ENCODE data around the gene MAML2.
A peak's percentile ranks its signal among the peaks of the same experiment; 100 is the strongest.

The MAML2 gene

DNA sequence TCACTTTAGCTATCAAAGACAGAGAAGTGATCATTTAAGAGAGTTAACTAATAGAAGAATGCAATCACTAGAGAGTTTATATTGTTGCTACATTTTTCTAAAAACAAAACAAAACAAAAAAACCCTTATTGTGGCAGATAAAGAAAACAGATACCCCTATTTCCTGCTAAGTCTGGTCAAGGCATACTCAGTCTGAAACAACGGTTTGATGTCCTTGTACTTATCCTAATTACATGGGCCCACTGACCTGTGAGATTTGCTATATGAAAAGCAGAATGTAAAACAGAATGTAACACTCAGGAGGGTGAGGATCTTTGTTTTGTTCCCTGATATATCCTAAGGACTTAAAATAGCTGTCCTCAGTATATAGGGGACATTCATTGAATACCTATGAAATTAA lies 24.6 kb downstream of the MAML2 start:
- DNase-seq (ENCODE audit: low spot score), result no peak

DNA sequence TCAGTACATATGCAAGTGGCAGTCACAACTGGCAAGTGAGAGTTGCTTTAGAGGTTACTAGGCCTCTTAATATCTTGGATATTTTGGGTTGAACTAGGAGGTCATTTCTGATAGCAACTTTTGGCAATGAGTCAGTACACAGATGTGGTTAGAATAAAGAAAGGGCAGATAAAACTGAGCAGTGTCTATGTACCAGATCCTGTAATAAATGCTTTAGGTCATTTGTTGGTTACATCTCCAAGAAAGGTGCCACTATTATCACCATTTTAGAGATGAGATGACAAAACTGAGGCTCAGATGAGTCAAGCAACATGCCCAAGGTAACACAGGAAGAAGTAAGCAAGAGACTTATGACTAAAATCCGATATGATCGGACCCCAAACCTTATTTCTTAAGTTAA lies 25.0 kb downstream of the MAML2 start:
- no peak for DNase-seq (ENCODE audit: low spot score)

DNA sequence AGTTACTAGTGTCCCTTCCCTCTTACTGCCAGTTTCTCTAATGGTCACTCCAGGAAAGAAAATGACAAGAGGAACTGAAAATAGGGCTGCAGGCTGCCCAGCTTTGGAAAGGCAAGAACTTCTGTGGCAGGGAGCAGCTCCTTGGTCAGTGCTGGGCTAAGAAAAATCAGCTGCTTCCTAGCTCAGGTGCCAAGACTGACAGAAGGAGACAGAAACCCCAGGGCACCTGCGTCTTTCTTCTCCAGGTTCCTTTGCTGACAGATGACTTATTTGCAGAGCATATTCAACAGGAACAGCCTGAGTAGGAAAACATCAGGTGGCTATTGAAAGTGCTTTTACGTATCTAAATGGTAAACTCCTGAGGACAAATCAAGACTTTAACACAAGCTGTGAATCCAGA lies 25.4 kb downstream of the MAML2 start:
- no peak for DNase-seq (ENCODE audit: low spot score)

DNA sequence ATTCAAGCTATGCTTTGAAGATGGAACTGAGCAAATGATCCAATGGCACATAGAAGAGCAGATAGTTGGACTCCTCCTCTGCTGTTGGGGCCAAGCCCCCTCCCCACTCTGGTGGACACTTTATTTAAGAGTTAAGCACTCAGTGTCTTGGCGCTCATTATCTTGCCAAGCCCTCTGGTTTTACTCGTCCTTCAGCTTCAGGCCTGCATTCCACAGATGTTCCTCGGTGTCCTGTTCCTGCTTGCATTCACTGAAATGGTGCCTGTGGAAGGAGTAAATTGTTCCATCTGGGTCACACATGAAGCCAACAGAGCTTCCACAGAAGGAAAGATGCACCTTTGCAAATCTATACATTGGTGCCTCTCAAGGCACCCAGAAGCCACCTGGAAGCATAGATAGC lies 26.1 kb downstream of the MAML2 start:
- DNase-seq (ENCODE audit: low spot score), result no peak

DNA sequence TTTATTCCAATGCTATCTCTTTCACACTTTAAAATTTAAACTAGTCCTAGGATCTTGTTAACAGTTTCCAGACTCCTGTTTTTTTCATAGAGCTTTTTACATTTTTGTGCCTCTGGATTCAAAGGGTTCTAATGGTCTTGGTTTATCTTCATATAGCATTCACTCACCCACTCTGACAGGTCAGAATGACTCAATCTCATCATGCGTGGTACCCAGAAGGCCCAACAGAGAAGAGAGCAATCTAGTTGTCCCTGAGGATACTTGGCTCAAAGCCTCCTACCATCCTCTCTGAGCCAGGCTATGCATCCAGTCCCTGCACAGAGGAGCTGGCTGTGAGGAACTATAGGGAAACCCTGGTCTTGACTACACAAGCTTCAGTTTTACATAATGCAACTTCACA lies 27.5 kb downstream of the MAML2 start:
- DNase-seq (ENCODE audit: low spot score), result no peak

DNA sequence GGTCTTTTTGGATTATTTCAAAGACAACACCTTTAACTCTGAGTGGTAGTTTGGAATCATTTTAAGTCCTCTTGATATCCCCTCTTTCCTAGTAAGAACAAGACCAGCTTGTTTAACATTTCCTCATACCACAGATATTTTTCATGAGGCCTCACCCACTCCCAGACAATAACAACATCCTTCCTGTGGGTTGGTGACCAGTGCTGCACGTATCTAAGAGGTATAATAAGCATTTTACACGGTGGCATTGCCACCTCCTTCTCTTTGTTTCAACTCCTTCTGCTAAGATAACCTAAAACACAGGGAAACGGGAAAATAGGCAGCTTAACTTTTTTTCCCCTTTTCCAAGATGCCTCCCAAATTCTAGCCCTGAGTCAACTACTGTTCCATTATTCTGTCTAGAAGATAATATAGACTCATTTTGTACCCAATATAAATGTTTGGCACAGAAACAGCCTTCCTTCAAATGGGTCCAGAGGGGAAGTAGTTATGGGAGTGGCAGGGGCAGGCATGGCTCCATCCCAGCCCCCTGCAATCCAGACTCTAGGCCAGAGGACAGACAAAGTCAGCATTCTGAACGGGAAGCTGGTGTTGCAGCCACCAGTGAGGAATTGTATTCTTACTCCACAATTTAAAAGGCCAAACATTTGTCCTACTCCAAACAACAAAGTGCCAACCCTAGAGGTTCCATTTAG lies 28.5 kb downstream of the MAML2 start:
- DNase-seq (ENCODE audit: low spot score), result no peak

DNA sequence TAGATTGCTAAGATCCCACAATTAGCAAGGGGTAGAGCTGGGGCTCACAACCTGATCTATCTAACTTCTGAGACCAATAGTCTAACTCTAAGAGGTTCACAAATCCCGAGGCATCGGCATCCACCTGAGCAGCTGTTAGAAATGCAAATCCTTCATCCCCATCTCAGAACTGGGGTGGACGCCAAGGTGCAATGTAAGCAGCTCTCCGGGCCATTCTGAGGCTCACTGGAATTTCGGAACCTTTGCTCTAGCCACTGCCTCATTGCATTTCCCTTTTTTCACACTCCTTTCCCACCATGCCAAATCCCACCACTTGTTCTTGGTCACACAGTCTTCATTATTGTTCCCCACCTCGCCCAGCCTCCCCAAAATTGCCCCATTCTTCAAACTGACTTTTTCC lies 29.8 kb downstream of the MAML2 start:
- DNase-seq (ENCODE audit: low spot score), result no peak

DNA sequence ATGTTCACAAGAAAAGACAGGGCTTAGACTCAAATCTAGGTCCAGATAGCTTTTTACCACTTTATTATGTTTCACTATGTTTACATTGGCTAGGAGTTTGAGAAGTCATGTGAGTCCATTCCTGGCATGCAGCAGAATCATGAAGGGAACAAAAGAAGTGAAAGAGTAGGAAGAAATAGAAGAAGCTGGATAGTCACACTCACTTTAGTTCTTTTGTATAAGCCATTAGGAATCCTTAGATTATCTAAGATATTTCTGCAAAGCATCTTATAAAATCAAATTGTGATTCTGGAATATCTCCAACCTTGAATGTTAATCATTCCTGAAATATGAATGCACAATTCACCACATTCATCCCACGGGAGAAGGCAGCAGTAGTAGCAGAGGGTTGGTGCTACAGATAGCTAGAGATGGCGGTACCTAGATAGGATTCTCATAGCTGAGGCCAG lies 31.9 kb downstream of the MAML2 start:
- DNase-seq (ENCODE audit: low spot score), result no peak

DNA sequence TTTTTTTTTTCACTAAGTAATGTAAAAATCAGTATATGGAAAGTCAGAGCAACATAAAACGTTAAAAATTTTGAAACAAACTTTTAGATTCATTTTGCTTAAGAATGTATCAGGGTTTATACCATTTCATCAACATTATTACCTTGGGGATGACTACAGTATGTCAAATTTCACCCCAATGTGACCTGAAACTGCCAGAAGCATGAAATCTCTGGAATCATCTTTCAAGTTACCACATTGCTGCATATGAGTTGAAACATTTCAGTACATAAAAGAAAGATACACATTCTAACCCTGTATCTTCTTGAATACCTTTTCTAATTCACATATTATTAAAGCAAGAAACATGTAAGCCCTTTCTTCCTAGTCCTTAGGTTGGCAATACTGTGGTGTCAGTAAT lies 32.8 kb downstream of the MAML2 start:
- no peak for DNase-seq (ENCODE audit: low spot score)

DNA sequence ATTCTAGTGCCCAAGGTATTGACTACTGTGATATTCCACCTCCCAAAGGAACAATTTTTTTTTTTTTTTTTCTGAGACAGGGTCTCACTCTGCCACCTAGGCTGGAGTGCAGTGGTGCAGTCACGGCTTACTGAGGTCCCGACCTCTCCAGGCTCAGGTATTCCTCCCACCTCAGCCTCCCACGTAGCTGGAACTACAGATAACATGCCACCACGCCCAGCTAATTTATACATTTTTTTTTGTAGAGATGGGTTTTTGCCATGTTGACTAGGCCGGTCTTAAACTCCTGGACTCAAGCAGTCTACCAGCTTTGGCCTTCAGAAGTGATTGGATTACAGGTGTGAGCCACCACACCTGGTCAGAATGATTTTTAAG lies 33.4 kb downstream of the MAML2 start:
- DNase-seq (ENCODE audit: low spot score), result no peak

DNA sequence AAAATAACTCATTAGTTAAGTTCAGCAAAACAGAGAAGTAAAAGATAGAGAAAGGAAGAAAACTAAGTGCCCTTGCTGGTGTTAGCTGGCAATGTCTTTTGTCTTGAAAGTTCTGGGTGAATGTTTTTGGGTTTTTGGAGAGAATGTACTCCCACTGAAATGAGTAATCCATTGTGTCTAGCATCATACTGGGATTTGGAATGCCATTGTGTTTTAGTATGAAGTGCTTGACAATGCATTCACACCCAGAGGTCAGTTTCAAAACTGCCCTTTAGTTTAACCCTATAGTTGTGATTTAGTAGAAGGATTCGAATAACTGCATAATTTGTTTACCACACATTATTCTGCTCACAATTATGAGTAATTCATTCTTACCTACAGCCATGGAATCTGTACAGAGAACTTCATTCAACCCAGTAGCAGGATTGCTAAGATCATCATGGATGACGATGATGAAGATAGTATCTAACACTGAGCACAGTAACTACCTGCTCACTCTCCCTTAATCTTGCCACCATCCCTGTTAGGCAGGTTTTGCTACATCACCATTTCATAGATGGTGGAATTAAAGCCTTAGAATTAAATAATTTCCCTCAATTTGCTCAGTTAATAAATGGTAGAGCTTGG lies 33.9 kb downstream of the MAML2 start:
- no peak for DNase-seq (ENCODE audit: low spot score)

DNA sequence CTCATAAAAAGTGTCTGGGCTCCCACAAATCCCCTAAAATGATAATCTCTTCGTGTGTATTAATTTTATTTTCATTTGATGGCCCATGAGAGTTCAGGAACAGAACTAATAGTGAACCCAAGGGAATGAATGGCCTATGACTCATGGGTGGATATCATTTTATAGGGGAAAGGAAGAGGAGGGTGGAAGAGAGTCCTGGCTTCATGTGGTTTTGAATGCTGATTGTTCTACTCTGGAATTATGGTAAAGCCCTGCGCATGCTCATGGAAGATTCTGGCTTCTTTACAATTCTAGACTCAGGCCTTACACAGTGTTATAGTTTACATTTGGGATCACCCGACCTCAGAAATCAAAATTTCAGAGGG lies 35.2 kb downstream of the MAML2 start:
- no peak for DNase-seq (ENCODE audit: low spot score)

DNA sequence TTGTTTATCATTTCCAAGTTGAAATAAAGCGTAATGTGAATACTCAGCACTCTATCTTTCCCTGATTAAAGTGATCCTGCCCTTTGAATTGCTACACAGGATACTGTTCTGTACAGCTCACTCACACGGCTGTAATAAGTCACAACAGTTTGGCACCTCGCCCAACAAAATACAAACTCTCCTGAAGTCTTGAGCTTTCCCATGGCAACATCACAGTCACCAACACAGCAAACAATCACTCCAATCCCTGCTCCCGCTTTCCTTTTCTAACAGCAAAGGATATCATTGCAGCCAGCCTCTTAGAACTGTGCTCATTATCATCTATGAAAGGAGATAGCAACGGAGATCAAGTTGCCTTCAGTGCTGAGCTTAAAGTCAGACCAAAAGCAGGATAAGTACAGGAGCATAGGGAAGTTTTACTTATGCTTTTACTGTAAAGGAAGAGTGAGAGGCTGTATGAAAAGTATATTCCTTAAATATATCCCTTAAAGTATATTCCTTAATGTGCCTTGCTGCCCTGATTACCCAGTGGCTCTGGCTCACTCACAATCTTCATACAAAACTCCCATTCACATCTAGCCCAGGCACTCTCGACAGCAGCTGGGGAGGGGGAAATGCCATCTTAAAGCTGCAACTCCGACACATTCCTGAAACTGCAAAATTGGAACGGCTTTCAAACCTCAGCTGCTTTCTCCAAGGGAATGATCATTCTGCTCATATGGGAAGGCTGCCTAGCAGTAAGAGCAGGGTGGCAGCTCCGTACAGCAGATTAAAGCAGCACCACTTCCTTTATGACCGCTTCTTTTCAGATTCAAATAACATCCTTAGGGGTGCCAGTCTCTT lies 35.8 kb downstream of the MAML2 start:
- DNase-seq (ENCODE audit: low spot score), result peak; percentile 2

DNA sequence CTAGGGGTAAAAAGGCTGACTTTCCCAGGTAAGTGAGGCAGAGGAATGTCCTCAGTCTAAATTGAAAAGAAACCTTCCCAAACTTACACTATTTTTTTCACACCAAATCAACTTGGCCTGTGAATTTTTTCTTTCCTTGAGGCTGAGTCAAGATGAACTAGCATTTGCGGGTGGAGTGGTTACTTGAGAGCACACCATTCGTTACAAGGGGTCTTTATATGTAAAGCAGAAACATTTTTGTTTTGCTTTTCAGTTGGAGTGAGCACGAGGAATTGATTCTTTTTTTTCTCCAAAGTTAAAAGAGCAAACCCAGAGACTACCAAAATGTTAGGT lies 36.4 kb downstream of the MAML2 start:
- DNase-seq (ENCODE audit: low spot score), result no peak

DNA sequence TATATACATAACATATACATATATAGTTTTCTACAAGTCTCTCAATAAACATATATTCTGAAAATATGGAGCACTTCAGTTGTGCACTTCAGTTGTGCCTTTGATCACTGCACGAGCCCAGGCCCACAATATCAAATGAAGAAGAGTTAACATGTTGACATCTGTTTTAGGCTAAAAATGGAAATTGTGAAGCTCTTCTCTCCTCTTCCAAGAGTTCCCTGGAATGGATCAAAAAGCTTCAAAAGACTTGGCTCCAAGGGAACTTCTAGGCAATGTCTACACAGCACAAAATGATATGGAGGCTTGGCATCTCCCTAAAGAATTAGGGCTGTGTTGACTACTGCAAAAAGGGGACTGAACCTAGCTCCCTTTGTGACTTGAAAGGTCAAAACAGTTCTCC lies 36.9 kb downstream of the MAML2 start:
- DNase-seq (ENCODE audit: low spot score), result no peak

DNA sequence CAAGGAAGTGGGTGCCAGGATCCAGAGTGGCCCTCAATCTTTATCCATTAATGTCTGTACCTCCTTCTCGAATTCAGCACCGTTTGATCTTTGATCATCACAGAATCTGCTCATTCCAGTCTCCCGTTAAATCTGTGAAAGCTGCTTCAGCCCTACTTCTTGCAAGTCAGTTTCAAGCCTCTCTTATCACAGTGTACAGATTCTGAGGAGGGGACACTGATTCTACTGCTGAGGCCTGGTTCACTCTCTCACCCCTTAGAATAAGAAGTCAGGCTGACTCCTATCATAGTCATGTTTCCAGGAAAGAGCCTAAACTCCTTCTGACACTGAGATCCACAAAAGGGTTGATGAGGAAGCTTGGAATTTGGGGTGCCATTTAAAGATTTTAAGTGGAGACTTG lies 39.0 kb downstream of the MAML2 start:
- no peak for DNase-seq (ENCODE audit: low spot score)

DNA sequence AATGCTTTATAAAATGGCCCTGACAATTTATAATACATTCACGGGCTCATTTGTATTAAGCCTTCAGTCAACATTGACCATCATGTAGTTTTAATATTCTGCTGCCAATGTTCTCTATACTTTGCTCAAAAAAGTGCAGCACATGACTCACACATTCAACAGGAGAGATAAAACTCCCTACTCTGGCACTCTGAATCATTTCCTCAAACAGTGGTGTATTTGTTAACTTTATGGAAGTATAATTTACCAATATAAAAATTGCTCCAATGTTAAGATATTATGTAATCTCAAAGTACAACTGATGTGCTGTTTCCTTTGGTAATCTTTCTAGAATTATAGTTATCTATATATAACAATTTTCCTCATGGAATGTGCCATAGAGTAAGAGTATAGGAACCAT lies 39.9 kb downstream of the MAML2 start:
- DNase-seq (ENCODE audit: low spot score), result no peak

DNA sequence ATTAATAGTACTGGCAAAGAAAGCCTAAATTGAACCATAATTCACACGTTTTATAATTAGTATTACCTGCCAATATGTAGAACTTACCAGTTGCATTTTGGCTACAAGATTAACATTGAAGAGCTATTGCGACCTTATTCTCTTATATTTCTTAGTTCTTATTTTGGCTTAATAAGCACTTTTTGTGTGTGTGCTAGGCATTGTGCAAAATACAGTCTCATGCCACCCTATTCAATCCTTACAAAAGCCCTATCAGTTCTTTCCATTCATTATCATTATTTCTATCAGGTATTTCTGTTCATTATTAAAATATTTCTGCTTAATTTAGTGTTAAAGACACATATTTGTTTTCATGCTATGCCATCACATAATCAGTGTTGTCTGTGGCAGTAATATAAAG lies 41.2 kb downstream of the MAML2 start:
- no peak for DNase-seq (ENCODE audit: low spot score)

DNA sequence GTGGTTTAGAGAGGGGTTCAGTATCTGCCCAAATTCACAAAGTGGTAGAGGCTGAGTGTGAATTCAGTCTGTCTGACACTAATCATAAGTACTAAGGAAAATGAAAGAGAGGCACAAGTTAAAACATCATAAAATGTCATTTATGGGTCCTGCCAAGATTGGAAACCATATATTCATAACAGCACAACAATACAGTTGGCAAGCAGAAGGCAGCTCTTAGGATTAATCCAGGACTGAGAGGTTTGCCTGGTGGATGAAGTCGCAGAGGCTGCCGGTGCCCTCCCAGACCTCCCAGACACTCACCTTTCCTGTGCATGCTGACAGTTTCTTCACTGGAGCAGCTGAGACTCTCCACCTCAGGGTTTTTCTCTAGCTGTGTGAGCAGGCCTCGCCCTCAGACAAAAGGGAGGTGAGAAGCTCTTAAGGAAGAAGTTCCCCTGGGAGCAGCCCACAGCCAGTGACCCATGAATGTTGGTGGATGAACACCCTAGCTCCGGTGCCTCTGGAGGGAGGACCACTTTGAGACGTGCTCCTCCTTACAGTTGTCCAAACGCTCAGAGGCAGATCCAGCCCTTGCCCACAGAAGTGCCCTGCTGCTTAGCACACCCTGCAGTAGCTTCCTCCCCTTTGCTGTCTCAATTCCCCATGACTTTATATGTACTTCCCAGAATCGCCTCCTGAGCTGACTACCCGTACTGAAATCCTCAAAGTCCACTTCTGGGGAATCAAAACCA lies 43.7 kb downstream of the MAML2 start:
- no peak for DNase-seq (ENCODE audit: low spot score)

DNA sequence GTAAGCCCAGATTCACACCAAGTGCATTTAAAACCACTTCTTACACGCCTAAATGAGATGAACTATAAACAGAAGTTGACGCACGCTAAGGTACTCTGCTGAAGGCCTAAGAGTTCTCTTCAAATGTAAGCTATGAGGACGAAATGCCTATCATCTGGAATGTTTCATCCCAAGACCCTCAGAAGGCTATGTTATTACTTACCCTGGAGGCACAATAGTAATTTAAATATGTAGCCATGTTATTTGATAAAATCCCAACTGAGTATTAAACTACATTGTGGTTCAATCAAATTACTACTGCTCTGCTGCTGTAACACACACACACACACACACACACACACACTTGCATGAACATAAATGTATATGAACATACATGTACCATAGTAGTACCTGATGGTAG lies 47.6 kb downstream of the MAML2 start:
- no peak for DNase-seq (ENCODE audit: low spot score)

DNA sequence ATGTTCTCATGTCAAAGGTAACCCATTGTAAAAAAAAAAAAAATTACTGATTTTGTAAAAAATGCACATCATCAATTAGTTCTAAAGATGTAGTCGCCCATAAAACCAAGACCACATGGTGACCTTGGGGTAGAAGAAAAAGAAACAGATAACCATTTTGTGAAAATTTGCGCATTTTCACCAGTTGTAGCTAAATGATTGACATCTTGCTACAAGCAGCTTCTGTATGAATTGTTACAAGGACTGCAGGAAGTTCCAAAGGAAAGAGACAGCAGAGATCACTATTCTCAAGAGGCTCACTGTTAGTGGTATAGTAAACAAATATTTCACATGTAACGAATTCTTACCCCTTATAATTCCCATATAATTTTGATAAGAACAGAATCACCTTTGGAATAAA lies 48.7 kb downstream of the MAML2 start:
- DNase-seq (ENCODE audit: low spot score), result no peak

DNA sequence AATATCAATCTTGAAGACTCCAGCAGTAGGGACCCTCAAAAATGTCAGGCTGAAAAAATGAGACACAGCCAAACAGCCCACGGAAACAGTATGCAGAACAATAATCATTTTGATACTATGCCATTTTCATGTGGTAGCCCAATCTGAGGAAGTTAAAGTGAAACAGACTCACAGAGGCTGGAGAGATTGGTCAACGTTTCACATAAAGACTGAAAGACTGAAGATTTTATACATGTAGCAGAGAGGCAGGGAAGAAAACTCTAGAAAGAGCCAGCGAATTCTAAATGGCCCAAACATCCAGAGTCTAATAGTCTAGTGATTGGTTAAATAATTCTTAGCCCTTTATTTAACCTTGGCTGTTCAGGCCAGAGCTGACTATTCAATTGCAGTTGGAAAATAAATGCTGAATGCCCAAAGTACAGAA lies 49.4 kb downstream of the MAML2 start:
- no peak for DNase-seq (ENCODE audit: low spot score)

DNA sequence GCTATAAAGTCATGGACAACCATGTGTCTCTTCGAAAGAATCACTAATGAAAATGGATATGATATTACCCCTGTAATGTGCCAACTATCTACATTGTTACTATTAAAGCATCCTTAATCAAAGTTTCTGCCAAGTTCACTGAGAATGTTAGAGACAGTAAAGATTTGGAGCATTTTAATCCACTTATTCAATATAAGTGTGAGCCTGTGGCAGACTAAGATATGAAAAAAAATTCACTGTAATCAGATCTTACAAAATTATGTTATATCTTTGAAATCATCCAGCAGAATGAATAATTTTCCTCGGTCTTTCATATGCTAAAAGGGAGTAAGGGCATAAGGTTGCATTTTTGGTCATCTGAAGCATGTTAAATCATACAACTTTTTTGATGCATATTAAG lies 49.9 kb downstream of the MAML2 start:
- no peak for DNase-seq (ENCODE audit: low spot score)
